SH-SY5Y (cell line): ENCODE measurements around the gene NBEA.

Experiments
- GATA2 ChIP-seq: IDR thresholded peaks from 2 replicates; pipeline ENCODE4 v1.6.1; 2011; ENCODE audit warnings: mild to moderate bottlenecking, low read depth, low read length
- GATA3 ChIP-seq: IDR thresholded peaks from 2 replicates; pipeline ENCODE4 v1.6.1; 2011; ENCODE audit warnings: low read depth, mild to moderate bottlenecking, low read length, moderate library complexity

NBEA gene

GRCh38 chr13:35228536-35228935 lies 286.5 kb downstream of the NBEA start:
- TF ChIP-seq GATA2 (no peak), GATA3 (no peak)

GRCh38 chr13:35231426-35231825 lies 289.4 kb downstream of the NBEA start:
- no peak for TF ChIP-seq GATA2
- no peak for TF ChIP-seq GATA3

- no peak for TF ChIP-seq GATA2
- TF ChIP-seq GATA3, result no peak
Measured at GRCh38 chr13:35238274-35238673, 296.2 kb downstream of the NBEA start.

- no peak for TF ChIP-seq GATA2
Measured at GRCh38 chr13:35252536-35253205, 310.6 kb downstream of the NBEA start.

- TF ChIP-seq GATA3 (no peak), GATA2 (no peak)
Measured at GRCh38 chr13:35255241-35255640, 313.2 kb downstream of the NBEA start.

- TF ChIP-seq GATA2 (no peak), GATA3 (no peak)
Measured at GRCh38 chr13:35256459-35257148, 314.5 kb downstream of the NBEA start.

- TF ChIP-seq GATA3, result no peak
- no peak for TF ChIP-seq GATA2
Measured at GRCh38 chr13:35260316-35260715, 318.2 kb downstream of the NBEA start.

GRCh38 chr13:35266412-35266811 lies 324.3 kb downstream of the NBEA start:
- TF ChIP-seq GATA2 (no peak), GATA3 (no peak)

GRCh38 chr13:35278917-35279316 lies 336.8 kb downstream of the NBEA start:
- TF ChIP-seq GATA2, result no peak
- TF ChIP-seq GATA3, result no peak

GRCh38 chr13:35279500-35279899 lies 337.4 kb downstream of the NBEA start:
- no peak for TF ChIP-seq GATA2
- TF ChIP-seq GATA3, result no peak

GRCh38 chr13:35283856-35284255 lies 341.8 kb downstream of the NBEA start:
- TF ChIP-seq GATA2 (no peak), GATA3 (no peak)

- no peak for TF ChIP-seq GATA3
- TF ChIP-seq GATA2, result no peak
Measured at GRCh38 chr13:35285677-35286076, 343.6 kb downstream of the NBEA start.

- TF ChIP-seq GATA2 (no peak), GATA3 (no peak)
Measured at GRCh38 chr13:35292329-35292728, 350.3 kb downstream of the NBEA start.

GRCh38 chr13:35293579-35294226 lies 351.6 kb downstream of the NBEA start:
- TF ChIP-seq GATA3 (no peak), GATA2 (no peak)

- TF ChIP-seq GATA2 (no peak), GATA3 (no peak)
Measured at GRCh38 chr13:35309706-35310105, 367.6 kb downstream of the NBEA start.
